Measurements from ENCODE around the gene PTPN1.

PTPN1 gene

DNA sequence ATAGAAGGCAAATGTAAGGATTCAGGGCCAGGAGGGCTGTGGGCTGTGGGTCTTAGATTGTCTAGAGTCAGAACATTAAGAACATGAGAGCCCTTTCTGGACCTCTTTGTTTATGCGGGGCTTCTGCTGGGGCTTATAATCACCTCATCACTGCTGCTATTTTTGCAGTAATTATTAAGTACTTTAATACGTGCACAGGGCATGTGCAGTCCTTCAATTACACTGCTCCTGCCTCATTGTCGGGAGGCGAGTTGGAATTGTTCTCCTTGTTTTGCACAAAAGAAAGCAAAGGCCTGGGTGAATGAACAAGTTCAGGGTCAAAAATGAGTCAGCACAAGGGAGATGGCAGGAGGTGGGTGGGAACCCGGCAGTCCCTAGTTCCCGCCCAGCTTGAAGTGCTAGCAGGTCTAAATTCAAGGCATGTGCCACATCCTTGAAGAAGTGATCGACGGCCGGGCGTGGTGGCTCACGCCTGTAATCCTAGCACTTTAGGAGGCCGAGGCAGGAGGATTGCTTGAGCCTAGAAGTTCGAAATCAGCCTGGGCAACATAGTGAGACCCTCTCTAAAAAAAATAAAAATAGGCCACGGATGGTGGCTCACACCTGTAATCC is 34.4 kb upstream of the PTPN1 start (continued):
- TF ChIP-seq ZNF529 (tag by site-specific recombination; IDR thresholded peaks at IDR 0.05; ENCODE audit: insufficient replicate concordance), result no peak
- TF ChIP-seq KLF1 (tag by site-specific recombination; IDR thresholded peaks at IDR 0.05), result peak; percentile 92
- TF ChIP-seq, protein P1, sequence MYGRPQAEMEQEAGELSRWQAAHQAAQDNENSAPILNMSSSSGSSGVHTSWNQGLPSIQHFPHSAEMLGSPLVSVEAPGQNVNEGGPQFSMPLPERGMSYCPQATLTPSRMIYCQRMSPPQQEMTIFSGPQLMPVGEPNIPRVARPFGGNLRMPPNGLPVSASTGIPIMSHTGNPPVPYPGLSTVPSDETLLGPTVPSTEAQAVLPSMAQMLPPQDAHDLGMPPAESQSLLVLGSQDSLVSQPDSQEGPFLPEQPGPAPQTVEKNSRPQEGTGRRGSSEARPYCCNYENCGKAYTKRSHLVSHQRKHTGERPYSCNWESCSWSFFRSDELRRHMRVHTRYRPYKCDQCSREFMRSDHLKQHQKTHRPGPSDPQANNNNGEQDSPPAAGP (tag by site-specific recombination; IDR thresholded peaks at IDR 0.05), result peak; percentile 56; the same call in 1 of the 2 replicates
- TF ChIP-seq ZNF501 (tag by site-specific recombination; IDR thresholded peaks at IDR 0.05), result no peak
- TF ChIP-seq, protein P2, sequence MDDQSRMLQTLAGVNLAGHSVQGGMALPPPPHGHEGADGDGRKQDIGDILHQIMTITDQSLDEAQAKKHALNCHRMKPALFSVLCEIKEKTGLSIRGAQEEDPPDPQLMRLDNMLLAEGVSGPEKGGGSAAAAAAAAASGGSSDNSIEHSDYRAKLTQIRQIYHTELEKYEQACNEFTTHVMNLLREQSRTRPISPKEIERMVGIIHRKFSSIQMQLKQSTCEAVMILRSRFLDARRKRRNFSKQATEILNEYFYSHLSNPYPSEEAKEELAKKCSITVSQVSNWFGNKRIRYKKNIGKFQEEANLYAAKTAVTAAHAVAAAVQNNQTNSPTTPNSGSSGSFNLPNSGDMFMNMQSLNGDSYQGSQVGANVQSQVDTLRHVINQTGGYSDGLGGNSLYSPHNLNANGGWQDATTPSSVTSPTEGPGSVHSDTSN (CRISPR knock-in tag; IDR thresholded peaks at IDR 0.05), result no peak
- TF ChIP-seq ZFHX2 (tag by site-specific recombination; conservative IDR thresholded peaks at IDR 0.05), result peak; percentile 19; the same call in 1 of the 2 replicates
- TF ChIP-seq ZNF138 (tag by site-specific recombination; IDR thresholded peaks at IDR 0.05; ENCODE audit: borderline replicate concordance), result no peak
- no peak for TF ChIP-seq ZNF776 (tag by site-specific recombination; IDR thresholded peaks at IDR 0.05; ENCODE audit: borderline replicate concordance)
- TF ChIP-seq ZNF585B (tag by site-specific recombination; IDR thresholded peaks at IDR 0.05), result no peak
- TF ChIP-seq ZNF792 (tag by site-specific recombination; IDR thresholded peaks at IDR 0.05), result no peak
- TF ChIP-seq ZNF146 (tag by site-specific recombination; IDR thresholded peaks at IDR 0.05), result no peak
- no peak for TF ChIP-seq ZNF19 (tag by site-specific recombination; IDR thresholded peaks at IDR 0.05; ENCODE audit: low read depth)
- TF ChIP-seq OSR2 (tag by site-specific recombination; IDR thresholded peaks at IDR 0.05), result no peak
- TF ChIP-seq ZNF184 (tag by site-specific recombination; IDR thresholded peaks at IDR 0.05), result no peak
- TF ChIP-seq GLIS2 (tag by site-specific recombination; IDR thresholded peaks at IDR 0.05), result no peak
- peak; percentile 86 for TF ChIP-seq ZNF121 (tag by site-specific recombination; IDR thresholded peaks at IDR 0.05)
- TF ChIP-seq ZNF521 (tag by site-specific recombination; IDR thresholded peaks at IDR 0.05), result no peak

DNA sequence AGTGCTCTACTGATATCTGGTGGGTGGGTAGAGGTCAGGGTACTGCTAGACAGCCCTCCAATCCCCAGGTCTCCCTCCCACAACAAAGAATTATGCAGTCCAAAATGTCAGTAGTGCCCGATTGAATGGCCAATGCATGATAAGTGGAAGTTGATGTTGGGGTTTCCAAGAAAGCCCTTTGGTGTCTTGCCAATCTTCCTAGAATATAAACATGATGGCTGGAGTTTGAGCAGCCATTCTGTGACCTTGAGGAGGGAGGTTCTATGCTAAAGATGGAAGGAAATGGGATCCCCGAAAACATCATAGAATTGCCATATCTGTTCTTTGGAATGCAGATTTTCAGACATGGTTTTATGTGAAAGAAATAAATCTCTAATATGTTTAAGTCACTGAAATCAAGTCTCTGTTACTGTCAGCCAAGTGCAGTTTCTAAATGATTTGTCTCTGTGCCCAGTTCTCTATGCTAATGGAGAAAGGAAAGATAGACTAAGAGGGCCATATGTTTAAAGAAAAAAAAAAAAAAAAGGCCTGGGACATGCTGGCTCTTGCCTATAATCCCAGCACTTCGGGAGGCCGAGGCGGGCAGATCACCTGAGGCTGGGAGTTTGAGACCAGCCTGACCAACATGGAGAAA is 32.8 kb upstream of the PTPN1 start:
- Histone ChIP-seq H3K9me3 (ENCODE audit: control insufficient read depth, insufficient read depth, low read depth, low read length) (no peaks in the 10 kb centered on the region), H3K27ac (ENCODE audit: extremely low read depth, low read depth, low read length) (no peak overlapping the region), H3K4me3 (ENCODE audit: low read depth, low read length) (no peak overlapping the region), H3K4me1 (ENCODE audit: control insufficient read depth, insufficient read depth, low read length) (no peaks in the 10 kb centered on the region), H3K36me3 (ENCODE audit: control insufficient read depth in 2 of 2, insufficient read depth in 1 of 2, low read length in 2 of 2) (no peaks in the 10 kb centered on the region)
- peak; percentile 14 for TF ChIP-seq SETDB1 (IDR thresholded peaks at IDR 0.05; ENCODE audit: insufficient read length, low read length)
- no peak for TF ChIP-seq SP2 (tag by site-specific recombination; IDR thresholded peaks at IDR 0.05)
- TF ChIP-seq ZNF211 (tag by site-specific recombination; IDR thresholded peaks at IDR 0.05; ENCODE audit: low read depth), result no peak
- TF ChIP-seq, protein P3, sequence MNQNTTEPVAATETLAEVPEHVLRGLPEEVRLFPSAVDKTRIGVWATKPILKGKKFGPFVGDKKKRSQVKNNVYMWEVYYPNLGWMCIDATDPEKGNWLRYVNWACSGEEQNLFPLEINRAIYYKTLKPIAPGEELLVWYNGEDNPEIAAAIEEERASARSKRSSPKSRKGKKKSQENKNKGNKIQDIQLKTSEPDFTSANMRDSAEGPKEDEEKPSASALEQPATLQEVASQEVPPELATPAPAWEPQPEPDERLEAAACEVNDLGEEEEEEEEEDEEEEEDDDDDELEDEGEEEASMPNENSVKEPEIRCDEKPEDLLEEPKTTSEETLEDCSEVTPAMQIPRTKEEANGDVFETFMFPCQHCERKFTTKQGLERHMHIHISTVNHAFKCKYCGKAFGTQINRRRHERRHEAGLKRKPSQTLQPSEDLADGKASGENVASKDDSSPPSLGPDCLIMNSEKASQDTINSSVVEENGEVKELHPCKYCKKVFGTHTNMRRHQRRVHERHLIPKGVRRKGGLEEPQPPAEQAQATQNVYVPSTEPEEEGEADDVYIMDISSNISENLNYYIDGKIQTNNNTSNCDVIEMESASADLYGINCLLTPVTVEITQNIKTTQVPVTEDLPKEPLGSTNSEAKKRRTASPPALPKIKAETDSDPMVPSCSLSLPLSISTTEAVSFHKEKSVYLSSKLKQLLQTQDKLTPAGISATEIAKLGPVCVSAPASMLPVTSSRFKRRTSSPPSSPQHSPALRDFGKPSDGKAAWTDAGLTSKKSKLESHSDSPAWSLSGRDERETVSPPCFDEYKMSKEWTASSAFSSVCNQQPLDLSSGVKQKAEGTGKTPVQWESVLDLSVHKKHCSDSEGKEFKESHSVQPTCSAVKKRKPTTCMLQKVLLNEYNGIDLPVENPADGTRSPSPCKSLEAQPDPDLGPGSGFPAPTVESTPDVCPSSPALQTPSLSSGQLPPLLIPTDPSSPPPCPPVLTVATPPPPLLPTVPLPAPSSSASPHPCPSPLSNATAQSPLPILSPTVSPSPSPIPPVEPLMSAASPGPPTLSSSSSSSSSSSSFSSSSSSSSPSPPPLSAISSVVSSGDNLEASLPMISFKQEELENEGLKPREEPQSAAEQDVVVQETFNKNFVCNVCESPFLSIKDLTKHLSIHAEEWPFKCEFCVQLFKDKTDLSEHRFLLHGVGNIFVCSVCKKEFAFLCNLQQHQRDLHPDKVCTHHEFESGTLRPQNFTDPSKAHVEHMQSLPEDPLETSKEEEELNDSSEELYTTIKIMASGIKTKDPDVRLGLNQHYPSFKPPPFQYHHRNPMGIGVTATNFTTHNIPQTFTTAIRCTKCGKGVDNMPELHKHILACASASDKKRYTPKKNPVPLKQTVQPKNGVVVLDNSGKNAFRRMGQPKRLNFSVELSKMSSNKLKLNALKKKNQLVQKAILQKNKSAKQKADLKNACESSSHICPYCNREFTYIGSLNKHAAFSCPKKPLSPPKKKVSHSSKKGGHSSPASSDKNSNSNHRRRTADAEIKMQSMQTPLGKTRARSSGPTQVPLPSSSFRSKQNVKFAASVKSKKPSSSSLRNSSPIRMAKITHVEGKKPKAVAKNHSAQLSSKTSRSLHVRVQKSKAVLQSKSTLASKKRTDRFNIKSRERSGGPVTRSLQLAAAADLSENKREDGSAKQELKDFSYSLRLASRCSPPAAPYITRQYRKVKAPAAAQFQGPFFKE (tag by site-specific recombination; IDR thresholded peaks at IDR 0.05; ENCODE audit: borderline replicate concordance), result no peak
- CTCF ChIA-PET, result interaction anchor here (0.6 to 1.8 kb wide), 7 partner anchors 13 to 394 kb away, joined by 3 to 11 read pairs (median 3); no protein-coding TSS in a partner anchor
- POLR2A ChIA-PET, result no interaction called here
